ENCODE measurements around the gene NXPH2. TPM values are rescaled to one million over a fixed set of nuclear protein-coding genes. Genes with fewer than 3 reads are reported as not detected.

The NXPH2 gene
- total RNA-seq, 1 donor from 2014 or later: 1.0 TPM

DNA sequence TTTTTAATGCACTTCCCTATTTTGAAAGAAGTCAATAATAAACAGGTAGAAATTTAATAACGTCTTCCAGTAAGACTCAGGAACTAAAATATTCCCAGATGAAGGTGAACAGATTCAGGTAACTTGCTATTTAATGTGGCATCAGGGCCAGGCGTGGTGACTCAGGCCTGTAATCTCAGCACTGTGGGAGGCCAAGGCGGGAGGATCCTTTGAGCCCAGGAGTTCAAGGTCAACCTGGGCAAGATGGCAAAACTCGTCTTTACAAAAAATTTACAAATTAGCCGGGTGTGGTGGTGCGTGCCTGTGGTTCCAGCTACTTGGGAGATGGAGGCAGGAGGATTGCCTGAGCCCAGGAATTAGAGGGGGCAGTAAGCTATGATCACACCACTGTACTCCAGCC lies 81.8 kb downstream of the NXPH2 start:
- H3K27me3 Mint-ChIP-seq (ENCODE audit: low read depth, unreplicated experiment): no peaks in the 10 kb centered on the region
- no peak overlapping the region for H3K27ac Mint-ChIP-seq (ENCODE audit: unreplicated experiment)
- H3K9me3 ChIP-seq (ENCODE audit: insufficient read depth, low read depth, low read length): no peaks in the 10 kb centered on the region

DNA sequence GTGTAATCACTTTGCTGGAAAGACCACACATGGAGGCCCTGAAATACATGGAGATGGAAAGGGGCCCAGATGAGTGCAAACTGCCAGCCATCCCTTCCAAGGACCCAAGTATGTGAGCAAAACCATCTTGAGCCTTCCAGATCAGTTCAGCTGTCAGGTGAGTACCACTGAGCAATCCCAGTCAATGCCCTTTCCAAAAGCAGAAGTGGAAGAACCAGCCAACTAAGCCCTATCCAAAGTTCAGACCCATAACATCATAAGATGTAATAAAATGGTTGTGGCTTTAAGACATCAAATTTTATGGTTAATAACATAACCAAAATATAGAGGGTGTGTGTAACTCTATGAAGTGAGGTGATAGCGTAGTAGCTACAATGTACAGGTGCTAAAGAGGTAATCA lies 88.5 kb downstream of the NXPH2 start:
- Mint-ChIP-seq H3K4me1 (ENCODE audit: low read depth, unreplicated experiment) (no peaks in the 10 kb centered on the region), H3K4me3 (ENCODE audit: unreplicated experiment) (no peak overlapping the region), H3K36me3 (ENCODE audit: low read depth, unreplicated experiment) (no peaks in the 10 kb centered on the region), H3K9me3 (ENCODE audit: unreplicated experiment) (no peaks in the 10 kb centered on the region), H3K27ac (ENCODE audit: unreplicated experiment) (no peak overlapping the region), H3K27me3 (ENCODE audit: low read depth, unreplicated experiment) (no peaks in the 10 kb centered on the region)
- H3K4me2 ChIP-seq (ENCODE audit: low read length): no peak overlapping the region
- no peaks in the 10 kb centered on the region for H4K20me1 ChIP-seq (ENCODE audit: insufficient read depth, low read length)
- TF ChIP-seq, protein P1, sequence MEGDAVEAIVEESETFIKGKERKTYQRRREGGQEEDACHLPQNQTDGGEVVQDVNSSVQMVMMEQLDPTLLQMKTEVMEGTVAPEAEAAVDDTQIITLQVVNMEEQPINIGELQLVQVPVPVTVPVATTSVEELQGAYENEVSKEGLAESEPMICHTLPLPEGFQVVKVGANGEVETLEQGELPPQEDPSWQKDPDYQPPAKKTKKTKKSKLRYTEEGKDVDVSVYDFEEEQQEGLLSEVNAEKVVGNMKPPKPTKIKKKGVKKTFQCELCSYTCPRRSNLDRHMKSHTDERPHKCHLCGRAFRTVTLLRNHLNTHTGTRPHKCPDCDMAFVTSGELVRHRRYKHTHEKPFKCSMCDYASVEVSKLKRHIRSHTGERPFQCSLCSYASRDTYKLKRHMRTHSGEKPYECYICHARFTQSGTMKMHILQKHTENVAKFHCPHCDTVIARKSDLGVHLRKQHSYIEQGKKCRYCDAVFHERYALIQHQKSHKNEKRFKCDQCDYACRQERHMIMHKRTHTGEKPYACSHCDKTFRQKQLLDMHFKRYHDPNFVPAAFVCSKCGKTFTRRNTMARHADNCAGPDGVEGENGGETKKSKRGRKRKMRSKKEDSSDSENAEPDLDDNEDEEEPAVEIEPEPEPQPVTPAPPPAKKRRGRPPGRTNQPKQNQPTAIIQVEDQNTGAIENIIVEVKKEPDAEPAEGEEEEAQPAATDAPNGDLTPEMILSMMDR (IDR thresholded peaks at IDR 0.05; ENCODE audit: insufficient read depth, low read depth, low read length): no peak
- TF ChIP-seq EZH2 (IDR thresholded peaks at IDR 0.05; ENCODE audit: insufficient read depth, low read length): no peak
- H3K27ac ChIP-seq (ENCODE audit: low read depth, low read length): no peak overlapping the region
- H3K9ac ChIP-seq (ENCODE audit: low read length): no peak overlapping the region
- no peak for DNase-seq (ENCODE audit: low read depth)
- no peaks in the 10 kb centered on the region for H3K36me3 ChIP-seq (ENCODE audit: insufficient read depth, low read length)
- no peaks in the 10 kb centered on the region for H3K79me2 ChIP-seq (ENCODE audit: insufficient read depth, low read length)
- H3K4me3 ChIP-seq (ENCODE audit: insufficient read depth, low read depth, low read length): no peak overlapping the region
- H2AFZ ChIP-seq (ENCODE audit: low read depth, low read length): no peak overlapping the region
- H3K9me3 ChIP-seq (ENCODE audit: insufficient read depth, low read depth, low read length): no peaks in the 10 kb centered on the region
- FAIRE-seq: no peak
- H3K4me1 ChIP-seq (ENCODE audit: insufficient read depth, low read length): no peaks in the 10 kb centered on the region
- no peaks in the 10 kb centered on the region for H3K27me3 ChIP-seq (ENCODE audit: insufficient read depth, low read length)

More for the DNA sequence above, 81.8 kb downstream of the NXPH2 start:
- Histone ChIP-seq H3K4me2 (ENCODE audit: low read length) (no peak overlapping the region), H3K36me3 (ENCODE audit: insufficient read depth, low read length) (no peaks in the 10 kb centered on the region), H3K9ac (ENCODE audit: low read length) (no peak overlapping the region), H4K20me1 (ENCODE audit: insufficient read depth, low read length) (no peaks in the 10 kb centered on the region), H2AFZ (ENCODE audit: low read depth, low read length) (no peak overlapping the region), H3K79me2 (ENCODE audit: insufficient read depth, low read length) (no peaks in the 10 kb centered on the region), H3K4me3 (ENCODE audit: insufficient read depth, low read depth, low read length) (no peak overlapping the region), H3K4me1 (ENCODE audit: insufficient read depth, low read length) (no peaks in the 10 kb centered on the region), H3K27me3 (ENCODE audit: insufficient read depth, low read length) (peaks cover 2% of the 10 kb centered on the region), H3K27ac (ENCODE audit: low read depth, low read length) (no peak overlapping the region)
- FAIRE-seq: no peak
- Mint-ChIP-seq H3K9me3 (ENCODE audit: unreplicated experiment) (no peaks in the 10 kb centered on the region), H3K4me1 (ENCODE audit: low read depth, unreplicated experiment) (peaks cover 4% of the 10 kb centered on the region), H3K4me3 (ENCODE audit: unreplicated experiment) (no peak overlapping the region), H3K36me3 (ENCODE audit: low read depth, unreplicated experiment) (no peaks in the 10 kb centered on the region)
- DNase-seq (ENCODE audit: low read depth): no peak
- no peak for TF ChIP-seq EZH2 (IDR thresholded peaks at IDR 0.05; ENCODE audit: insufficient read depth, low read length)
- TF ChIP-seq, protein P1 (IDR thresholded peaks at IDR 0.05; ENCODE audit: insufficient read depth, low read depth, low read length): no peak

DNA sequence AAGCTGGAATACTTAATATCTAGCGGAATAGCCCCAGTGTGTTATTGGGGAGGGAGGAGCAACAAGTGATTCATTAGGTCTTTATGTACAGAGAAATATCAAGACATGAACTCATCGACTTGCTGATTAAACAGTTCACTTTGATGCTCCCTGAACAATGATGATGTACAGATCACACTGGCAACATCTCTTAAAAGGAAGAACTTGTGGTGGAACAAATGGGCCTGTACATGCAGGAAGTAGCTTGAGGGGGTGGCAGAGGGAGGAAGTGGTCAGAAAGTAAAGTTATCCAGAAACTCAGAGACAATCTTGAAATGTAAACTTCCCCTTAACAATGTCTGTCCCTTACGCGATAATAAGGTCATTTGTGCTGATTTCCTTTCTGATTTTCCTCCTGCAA lies 90.5 kb downstream of the NXPH2 start:
- Histone ChIP-seq H2AFZ (ENCODE audit: low read depth, low read length) (no peak overlapping the region), H3K36me3 (ENCODE audit: insufficient read depth, low read length) (no peaks in the 10 kb centered on the region), H3K9me3 (ENCODE audit: insufficient read depth, low read depth, low read length) (no peaks in the 10 kb centered on the region), H3K4me2 (ENCODE audit: low read length) (no peak overlapping the region), H3K79me2 (ENCODE audit: insufficient read depth, low read length) (no peaks in the 10 kb centered on the region), H3K4me3 (ENCODE audit: insufficient read depth, low read depth, low read length) (no peak overlapping the region), H4K20me1 (ENCODE audit: insufficient read depth, low read length) (no peaks in the 10 kb centered on the region), H3K9ac (ENCODE audit: low read length) (no peak overlapping the region), H3K4me1 (ENCODE audit: insufficient read depth, low read length) (no peaks in the 10 kb centered on the region), H3K27me3 (ENCODE audit: insufficient read depth, low read length) (no peaks in the 10 kb centered on the region), H3K27ac (ENCODE audit: low read depth, low read length) (no peak overlapping the region)
- Mint-ChIP-seq H3K27me3 (ENCODE audit: low read depth, unreplicated experiment) (no peaks in the 10 kb centered on the region), H3K36me3 (ENCODE audit: low read depth, unreplicated experiment) (no peaks in the 10 kb centered on the region), H3K27ac (ENCODE audit: unreplicated experiment) (no peak overlapping the region), H3K4me1 (ENCODE audit: low read depth, unreplicated experiment) (no peaks in the 10 kb centered on the region), H3K9me3 (ENCODE audit: unreplicated experiment) (peaks cover 1% of the 10 kb centered on the region), H3K4me3 (ENCODE audit: unreplicated experiment) (no peak overlapping the region)
- DNase-seq (ENCODE audit: low read depth): no peak
- FAIRE-seq: no peak
- TF ChIP-seq EZH2 (IDR thresholded peaks at IDR 0.05; ENCODE audit: insufficient read depth, low read length): no peak
- TF ChIP-seq, protein P1 (IDR thresholded peaks at IDR 0.05; ENCODE audit: insufficient read depth, low read depth, low read length): no peak

Data from astrocyte (in vitro differentiated cells and primary cell).